GM13977 (cell line): Measurements from ENCODE around the gene MMP27.

Source experiments
- DNase-seq: peaks from one replicate; pipeline ENCODE4 v3.0.0; 2012; ENCODE audit warnings: low spot score
- CTCF ChIP-seq: IDR thresholded peaks from 2 replicates; pipeline ENCODE4 v1.5.1; 2012; ENCODE audit warnings: mild to moderate bottlenecking, control low read depth; ENCODE audit not compliant: insufficient read depth; ENCODE audit errors: extremely low read depth, missing control alignments
- in situ Hi-C: fragments of 300-500 bp; cut with MboI; formaldehyde crosslinking; loops from one replicate; pipeline ENCODE4 v1.12.0; 2022; ENCODE audit warnings: low sequenced_read_pairs, low pct_unique_long_range_greater_than_20kb, mixed read lengths, inconsistent platforms; ENCODE audit not compliant: unreplicated experiment

MMP27 gene

GRCh38 chr11:102716527-102716926, 11.0 kb upstream of the MMP27 start:
- no peak for DNase-seq
- TF ChIP-seq CTCF: no peak
- in situ Hi-C loops: no loop called here

GRCh38 chr11:102712137-102712536, 6.6 kb upstream of the MMP27 start:
- no peak for DNase-seq
- in situ Hi-C loops: no loop called here
- no peak for TF ChIP-seq CTCF

- TF ChIP-seq CTCF: no peak
- in situ Hi-C loops: no loop called here
- DNase-seq: no peak
Measured at GRCh38 chr11:102709201-102709945, 3.8 kb upstream of the MMP27 start.

- in situ Hi-C loops: no loop called here
- no peak for TF ChIP-seq CTCF
- no peak for DNase-seq
Measured at GRCh38 chr11:102708654-102709053, 3.1 kb upstream of the MMP27 start.

- in situ Hi-C loops: no loop called here
- no peak for TF ChIP-seq CTCF
- no peak for DNase-seq
Measured at GRCh38 chr11:102704841-102705240, 728 bp downstream of the MMP27 start.

GRCh38 chr11:102703826-102704493, 1.6 kb downstream of the MMP27 start:
- DNase-seq: no peak
- TF ChIP-seq CTCF: no peak
- in situ Hi-C loops: no loop called here
